HCT116 (cell line): Measurements from ENCODE around the gene ZPR1.

Source experiments
- CEBPB ChIP-seq: IDR thresholded peaks from 2 replicates; pipeline ENCODE4 v1.6.1; 2012; ENCODE audit warnings: low read depth
- CTCF ChIP-seq, 3 experiments: fragments of 200-600 bp in 1 of 3; sonication (generic) in 1 of 3; IDR thresholded peaks in 2 of 3; conservative IDR thresholded peaks in 1 of 3; 2 replicates each; pipeline ENCODE4 v1.5.1; 2012 to 2017; ENCODE audit warnings: low read depth in 2 of 3, low read length in 2 of 3, antibody characterized with exemption in 1 of 3, borderline replicate concordance in 1 of 3, control low read depth in 1 of 3, mild to moderate bottlenecking in 1 of 3, mixed read lengths in 1 of 3, mixed run types in 1 of 3, moderate library complexity in 1 of 3; ENCODE audit not compliant: insufficient read depth in 1 of 3
- ELF1 ChIP-seq: IDR thresholded peaks from 2 replicates; pipeline ENCODE4 v1.6.1; 2012; ENCODE audit warnings: low read depth, borderline replicate concordance
- EZH2 ChIP-seq: fragments of 200-600 bp; sonication (generic); IDR thresholded peaks from 2 replicates; pipeline ENCODE4 v1.6.1; 2017; ENCODE audit warnings: antibody characterized with exemption, mixed run types
- EZH2phosphoT487 ChIP-seq: fragments of 200-600 bp; IDR thresholded peaks from 2 replicates; pipeline ENCODE4 v1.6.1; 2018; ENCODE audit warnings: antibody characterized with exemption, borderline replicate concordance
- JUND ChIP-seq: IDR thresholded peaks from 2 replicates; pipeline ENCODE4 v1.6.1; 2012
- MAX ChIP-seq: IDR thresholded peaks from 2 replicates; pipeline ENCODE4 v1.6.1; 2012
- POLR2A ChIP-seq: IDR thresholded peaks from 2 replicates; pipeline ENCODE4 v1.7.0; 2011; ENCODE audit warnings: borderline replicate concordance; ENCODE audit not compliant: insufficient read depth, insufficient read length; ENCODE audit errors: extremely low read depth
- POLR2AphosphoS5 ChIP-seq: IDR thresholded peaks from 2 replicates; pipeline ENCODE4 v1.6.1; 2011; ENCODE audit warnings: mild to moderate bottlenecking, low read depth, low read length, moderate library complexity
- REST ChIP-seq: IDR thresholded peaks from 2 replicates; pipeline ENCODE4 v1.6.1; 2012; ENCODE audit warnings: low read depth
- SRF ChIP-seq: IDR thresholded peaks from 2 replicates; pipeline ENCODE4 v1.6.1; 2012; ENCODE audit warnings: low read depth
- YY1 ChIP-seq: IDR thresholded peaks from 2 replicates; pipeline ENCODE4 v1.6.1; 2011; ENCODE audit warnings: low read length, low read depth, moderate library complexity, mild to moderate bottlenecking; ENCODE audit not compliant: insufficient replicate concordance; ENCODE audit errors: extremely low read depth
- ZBTB33 ChIP-seq: IDR thresholded peaks from 2 replicates; pipeline ENCODE4 v1.6.1; 2011; ENCODE audit warnings: mild to moderate bottlenecking, low read length, moderate library complexity; ENCODE audit not compliant: insufficient replicate concordance; ENCODE audit errors: extremely low read depth
- ZNF274 ChIP-seq: fragments of 200-500 bp; sonication (Bioruptor generic); IDR thresholded peaks from 2 replicates; pipeline ENCODE4 v1.6.1; 2014; ENCODE audit warnings: mild to moderate bottlenecking, low read depth, low read length, inconsistent platforms

- TF ChIP-seq CTCF (IDR thresholded peaks at IDR 0.05 in 2 of 3, conservative IDR thresholded peaks at IDR 0.05 in 1 of 3; ENCODE audit: borderline replicate concordance in 1 of 3, insufficient read depth in 1 of 3, low read depth in 2 of 3, low read length in 2 of 3) (no peak), ZBTB33 (no peak), EZH2 (no peak), POLR2A (no peak), CEBPB (no peak), EZH2phosphoT487 (no peak), JUND (no peak), YY1 (no peak), POLR2AphosphoS5 (no peak), SRF (no peak), ELF1 (no peak), REST (no peak), MAX (no peak), ZNF274 (no peak)
These were observed 23.4 kb upstream of the ZPR1 start for GRCh38 chr11:116811194-116811593.
